ENCODE results near the gene TIMP4. TPM values are rescaled to one million over a fixed set of nuclear protein-coding genes. Genes with fewer than 3 reads are reported as not detected.

The TIMP4 gene
- total RNA-seq, 1 experiment from 2014 or later = not detected

DNA sequence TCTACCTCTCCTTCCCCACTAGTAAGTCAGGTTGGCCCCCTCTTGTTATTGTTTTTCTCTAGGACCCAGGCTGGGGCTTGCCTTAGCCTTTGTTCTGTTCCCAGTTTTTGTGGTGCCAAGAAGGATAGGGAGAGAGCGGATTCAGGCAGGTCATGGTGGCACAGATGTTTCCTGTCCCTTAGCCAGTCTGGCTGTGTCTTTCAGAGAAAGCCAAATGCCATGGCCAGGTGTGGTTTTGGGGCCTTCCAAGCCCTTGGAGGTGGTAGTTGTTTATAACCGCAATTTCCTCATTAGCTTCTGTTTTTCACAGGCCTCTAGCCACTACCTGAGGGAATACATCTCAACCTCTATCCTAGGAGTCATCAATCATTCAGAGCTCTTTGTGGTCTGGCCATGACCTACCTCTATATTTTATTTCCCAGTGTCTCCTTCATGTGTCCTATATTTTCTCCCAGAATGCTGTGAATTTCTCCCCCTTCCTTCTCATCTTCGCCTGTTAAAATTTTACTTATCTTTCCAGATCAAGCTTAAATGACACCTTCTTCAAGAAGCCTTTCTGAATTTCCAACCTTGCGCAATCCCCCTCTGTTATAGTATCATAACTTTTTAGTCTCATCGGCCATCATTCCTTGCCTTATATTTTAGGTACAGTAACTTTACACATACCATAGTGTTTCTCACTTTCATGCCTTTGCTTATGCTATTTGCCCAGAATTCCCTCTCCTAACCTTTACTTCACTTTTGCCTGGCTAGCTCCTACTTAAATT is 38.2 kb downstream of the TIMP4 start:
- ChIA-PET CTCF (interaction anchor here (0.7 to 2.2 kb wide), 4 partner anchors 14 to 853 kb away, joined by 3 to 13 read pairs (median 6); no protein-coding TSS in a partner anchor), POLR2A (no interaction called here)
- H3K4me3 Mint-ChIP-seq (ENCODE audit: unreplicated experiment) = no peak overlapping the region
- intact Hi-C loops (cut with micrococcal nuclease) = no loop called here
- no peak overlapping the region for H3K27ac Mint-ChIP-seq (ENCODE audit: low read depth, unreplicated experiment)
- H3K4me1 Mint-ChIP-seq (ENCODE audit: insufficient read depth, unreplicated experiment) = peaks cover 12% of the 10 kb centered on the region
- no peaks in the 10 kb centered on the region for H3K9me3 Mint-ChIP-seq (ENCODE audit: unreplicated experiment)
- TF ChIP-seq, protein P1, sequence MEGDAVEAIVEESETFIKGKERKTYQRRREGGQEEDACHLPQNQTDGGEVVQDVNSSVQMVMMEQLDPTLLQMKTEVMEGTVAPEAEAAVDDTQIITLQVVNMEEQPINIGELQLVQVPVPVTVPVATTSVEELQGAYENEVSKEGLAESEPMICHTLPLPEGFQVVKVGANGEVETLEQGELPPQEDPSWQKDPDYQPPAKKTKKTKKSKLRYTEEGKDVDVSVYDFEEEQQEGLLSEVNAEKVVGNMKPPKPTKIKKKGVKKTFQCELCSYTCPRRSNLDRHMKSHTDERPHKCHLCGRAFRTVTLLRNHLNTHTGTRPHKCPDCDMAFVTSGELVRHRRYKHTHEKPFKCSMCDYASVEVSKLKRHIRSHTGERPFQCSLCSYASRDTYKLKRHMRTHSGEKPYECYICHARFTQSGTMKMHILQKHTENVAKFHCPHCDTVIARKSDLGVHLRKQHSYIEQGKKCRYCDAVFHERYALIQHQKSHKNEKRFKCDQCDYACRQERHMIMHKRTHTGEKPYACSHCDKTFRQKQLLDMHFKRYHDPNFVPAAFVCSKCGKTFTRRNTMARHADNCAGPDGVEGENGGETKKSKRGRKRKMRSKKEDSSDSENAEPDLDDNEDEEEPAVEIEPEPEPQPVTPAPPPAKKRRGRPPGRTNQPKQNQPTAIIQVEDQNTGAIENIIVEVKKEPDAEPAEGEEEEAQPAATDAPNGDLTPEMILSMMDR (IDR thresholded peaks at IDR 0.05; ENCODE audit: unreplicated experiment) = no peak
- no peak for DNase-seq (ENCODE audit: unreplicated experiment)
- H3K36me3 Mint-ChIP-seq (ENCODE audit: insufficient read depth, unreplicated experiment) = no peaks in the 10 kb centered on the region
- no TSS peak for BruUV-seq (replicated peaks)
- H3K27me3 Mint-ChIP-seq (ENCODE audit: insufficient read depth, unreplicated experiment) = peaks cover 24% of the 10 kb centered on the region

DNA sequence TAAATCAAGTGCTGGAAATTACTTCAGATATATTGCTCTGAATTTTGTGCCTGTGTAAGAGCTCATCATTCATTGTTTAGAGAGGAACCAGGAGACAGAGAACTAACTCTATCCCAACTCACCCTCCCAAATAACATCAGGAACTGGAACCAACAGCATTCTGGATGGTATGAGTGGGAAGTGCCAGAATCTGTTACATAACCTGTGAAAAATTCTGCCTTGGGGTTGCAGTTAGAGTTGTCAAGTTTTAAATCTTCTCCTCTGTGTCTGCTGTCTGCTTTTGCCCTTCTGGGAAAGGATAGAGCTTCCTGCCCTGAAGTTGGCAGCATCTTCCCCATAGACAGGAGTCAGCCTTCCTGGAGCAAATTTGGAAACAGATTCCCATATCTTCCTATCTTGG is 41.2 kb downstream of the TIMP4 start:
- Mint-ChIP-seq H3K9me3 (ENCODE audit: unreplicated experiment) (no peaks in the 10 kb centered on the region), H3K4me1 (ENCODE audit: insufficient read depth, unreplicated experiment) (peaks cover 12% of the 10 kb centered on the region), H3K27me3 (ENCODE audit: insufficient read depth, unreplicated experiment) (peaks cover 43% of the 10 kb centered on the region), H3K4me3 (ENCODE audit: unreplicated experiment) (no peak overlapping the region), H3K36me3 (ENCODE audit: insufficient read depth, unreplicated experiment) (no peaks in the 10 kb centered on the region), H3K27ac (ENCODE audit: low read depth, unreplicated experiment) (no peak overlapping the region)
- TF ChIP-seq, protein P1 (IDR thresholded peaks at IDR 0.05; ENCODE audit: unreplicated experiment) = no peak
- intact Hi-C loops (cut with micrococcal nuclease) = no loop called here
- DNase-seq (ENCODE audit: unreplicated experiment) = no peak
- no TSS peak for BruUV-seq (replicated peaks)
- POLR2A ChIA-PET = no interaction called here
- CTCF ChIA-PET = interaction anchor here (2.0 kb wide), 1 partner anchor 59 kb away, joined by 5 read pairs; no protein-coding TSS in a partner anchor

DNA sequence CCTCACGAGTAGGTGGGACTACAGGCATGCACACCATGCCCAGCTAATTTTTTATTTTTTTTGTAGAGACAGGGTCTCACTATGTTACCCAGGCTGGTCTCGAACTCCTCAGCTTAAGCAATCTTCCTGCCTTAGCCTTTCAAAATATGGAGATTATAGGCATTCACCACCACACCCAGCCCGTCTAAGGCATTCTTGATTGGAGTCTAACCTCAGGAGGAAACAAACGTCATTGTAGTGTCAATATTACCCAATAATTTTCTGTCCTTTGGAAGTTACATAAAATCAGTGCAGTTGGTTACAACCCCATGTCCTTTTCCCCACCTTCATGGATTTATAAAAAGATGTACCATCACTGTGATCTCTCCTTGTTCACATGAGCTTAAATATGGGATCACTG is 41.8 kb downstream of the TIMP4 start:
- DNase-seq (ENCODE audit: unreplicated experiment) = no peak
- no peaks in the 10 kb centered on the region for H3K9me3 Mint-ChIP-seq (ENCODE audit: unreplicated experiment)
- H3K27me3 Mint-ChIP-seq (ENCODE audit: insufficient read depth, unreplicated experiment) = peaks cover 43% of the 10 kb centered on the region
- intact Hi-C loops (cut with micrococcal nuclease) = no loop called here
- ChIA-PET POLR2A (no interaction called here), CTCF (interaction anchor here (0.7 to 2.0 kb wide), 5 partner anchors 10 to 737 kb away, joined by 3 to 8 read pairs (median 5); no protein-coding TSS in a partner anchor)
- TF ChIP-seq, protein P1 (IDR thresholded peaks at IDR 0.05; ENCODE audit: unreplicated experiment) = no peak
- no peaks in the 10 kb centered on the region for H3K36me3 Mint-ChIP-seq (ENCODE audit: insufficient read depth, unreplicated experiment)
- H3K4me3 Mint-ChIP-seq (ENCODE audit: unreplicated experiment) = no peak overlapping the region
- BruUV-seq (replicated peaks) = no TSS peak
- peaks cover 12% of the 10 kb centered on the region for H3K4me1 Mint-ChIP-seq (ENCODE audit: insufficient read depth, unreplicated experiment)
- H3K27ac Mint-ChIP-seq (ENCODE audit: low read depth, unreplicated experiment) = no peak overlapping the region

DNA sequence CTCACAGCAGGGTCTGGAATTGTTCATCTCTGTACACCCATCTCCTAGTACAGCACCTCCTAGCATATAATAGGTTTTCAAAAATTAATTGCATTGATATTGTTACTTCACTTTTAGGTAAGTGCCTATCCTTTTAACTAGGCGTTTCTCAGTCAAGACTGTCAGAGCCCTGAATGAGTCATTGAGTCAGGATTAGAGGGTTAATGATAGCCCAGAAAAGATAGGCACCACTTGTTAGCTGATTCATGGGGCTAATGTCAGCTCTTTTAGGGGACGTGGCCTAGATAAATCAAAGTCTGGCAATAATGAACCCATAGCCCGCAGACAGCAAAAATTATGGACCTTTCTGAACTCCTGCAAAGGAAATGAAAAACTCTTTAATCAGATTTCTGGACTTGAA is 42.9 kb downstream of the TIMP4 start:
- no TSS peak for BruUV-seq (replicated peaks)
- TF ChIP-seq, protein P1 (IDR thresholded peaks at IDR 0.05; ENCODE audit: unreplicated experiment) = no peak
- no peak overlapping the region for H3K27ac Mint-ChIP-seq (ENCODE audit: low read depth, unreplicated experiment)
- peaks cover 9% of the 10 kb centered on the region for H3K4me1 Mint-ChIP-seq (ENCODE audit: insufficient read depth, unreplicated experiment)
- ChIA-PET CTCF (interaction anchor here (0.5 to 2.0 kb wide), 5 partner anchors 9 to 736 kb away, joined by 4 to 8 read pairs (median 5); no protein-coding TSS in a partner anchor), POLR2A (interaction anchor here (0.6 kb wide), 1 partner anchor 1910 kb away, joined by 3 read pairs; no protein-coding TSS in a partner anchor)
- no peak overlapping the region for H3K4me3 Mint-ChIP-seq (ENCODE audit: unreplicated experiment)
- DNase-seq (ENCODE audit: unreplicated experiment) = no peak
- no peaks in the 10 kb centered on the region for H3K36me3 Mint-ChIP-seq (ENCODE audit: insufficient read depth, unreplicated experiment)
- peaks cover 43% of the 10 kb centered on the region for H3K27me3 Mint-ChIP-seq (ENCODE audit: insufficient read depth, unreplicated experiment)
- no peaks in the 10 kb centered on the region for H3K9me3 Mint-ChIP-seq (ENCODE audit: unreplicated experiment)
- intact Hi-C loops (cut with micrococcal nuclease) = no loop called here
